Pancreas (tissue), 10 donors: ENCODE results near the gene C11orf65. TPM values are rescaled to one million over a fixed set of nuclear protein-coding genes. Genes with fewer than 3 reads are reported as not detected.

Experiments
- ATAC-seq, 4 donors: fragments of 200-7000 bp; cut with Tn5 transposase; one replicate each; pipeline versions ENCODE4 v1.8.0 to v1.9.1; 2020; ENCODE audit warnings: mild to moderate bottlenecking in 4 of 4, moderate library complexity in 4 of 4
- DNase-seq, 6 donors: peaks; one replicate each; pipeline ENCODE4 v3.0.0-alpha.2; 2020
- FAIRE-seq: peaks from 2 replicates; lab custom pipeline; 2012; peaks lifted over from hg19 to GRCh38; lab: Jason Lieb, UNC
- H3K27ac ChIP-seq, 4 donors: fragments of 200-600 bp; sonication (generic); 1 replicate in 3 of 4; 2 replicates in 1 of 4; pipeline versions ENCODE4 v1.5.0 to v1.8.0; 2020
- H3K27me3 ChIP-seq, 4 donors: fragments of 200-600 bp; one replicate each; pipeline ENCODE4 v1.8.0; 2021
- H3K36me3 ChIP-seq, 3 donors: fragments of 200-600 bp; sonication (generic) in 1 of 3; one replicate each; pipeline versions ENCODE4 v1.5.0 to v1.8.0; 2020 to 2021
- H3K4me1 ChIP-seq, 3 donors: fragments of 200-600 bp; one replicate each; pipeline ENCODE4 v1.8.0; 2021
- H3K4me3 ChIP-seq, 4 donors: fragments of 200-600 bp; sonication (generic) in 2 of 4; one replicate each; pipeline versions ENCODE4 v1.5.0 to v1.8.0; 2020 to 2021
- H3K9me3 ChIP-seq, 4 donors: fragments of 200-600 bp; one replicate each; pipeline ENCODE4 v1.8.0; 2021
- WGBS, 2 donors: extraction: QIAGEN DNeasy Blood & Tissue Kit; methylation state at CpG; one replicate each; pipeline ENCODE4 v1.1.7; 2013; 5-methylcytosine and 5-hydroxymethylcytosine counted together
- intact Hi-C, 3 donors: fragments of 100-400 bp; cut with DNase I; formaldehyde crosslinking; loops; one replicate each; pipeline versions ENCODE4 v1.11.1 to v1.14.2; 2022
- polyA plus RNA-seq, 2 donors: library from polyadenylated mRNA; stranded (reverse); fragments of 200-250 nt; gene quantifications; one replicate each; pipeline ENCODE4 v1.2.3, GENCODE V29; 2013
- total RNA-seq, 6 donors: library from RNA; stranded (reverse); fragmentation: NEBNext Ultra II Directional in 4 of 6; extraction: Animal tissue kit (Norgen Biotek cat#: 25700) in 4 of 6; gene quantifications; one replicate each; pipeline versions ENCODE4 v1.2.1 to v1.2.4, GENCODE V29; 2021 to 2023
- TF ChIP-seq, protein P1 (sequence below), 4 donors: fragments of 200-600 bp; sonication (generic) in 3 of 4; IDR thresholded peaks; one replicate each; pipeline versions ENCODE4 v1.5.0 to v1.8.0; 2021; ENCODE audit warnings: antibody characterized with exemption in 4 of 4
- donor health status: healthy with polysubstance abuse.
- donor health status: DM: no; HTN: no; CAD: no; lungs with moderate emphysema.
- donor health status: DM: no; HTN: no; CAD: no.
- donor health status: control.
- donor health status: control.
- donor health status: Bipolar disorder and iron deficiency.
- donor health status: DM: yes; HTN: yes; CAD: no.
- donor health status: DM: no; HTN: no; CAD: no.
- donor health status: DM: no; HTN: no; CAD: no.
- donor health status: DM: yes; HTN: yes; CAD: no.

Gene C11orf65
- total and polyA plus RNA-seq, 8 donors: 0.11 to 1.4 (median 0.53) TPM

DNA sequence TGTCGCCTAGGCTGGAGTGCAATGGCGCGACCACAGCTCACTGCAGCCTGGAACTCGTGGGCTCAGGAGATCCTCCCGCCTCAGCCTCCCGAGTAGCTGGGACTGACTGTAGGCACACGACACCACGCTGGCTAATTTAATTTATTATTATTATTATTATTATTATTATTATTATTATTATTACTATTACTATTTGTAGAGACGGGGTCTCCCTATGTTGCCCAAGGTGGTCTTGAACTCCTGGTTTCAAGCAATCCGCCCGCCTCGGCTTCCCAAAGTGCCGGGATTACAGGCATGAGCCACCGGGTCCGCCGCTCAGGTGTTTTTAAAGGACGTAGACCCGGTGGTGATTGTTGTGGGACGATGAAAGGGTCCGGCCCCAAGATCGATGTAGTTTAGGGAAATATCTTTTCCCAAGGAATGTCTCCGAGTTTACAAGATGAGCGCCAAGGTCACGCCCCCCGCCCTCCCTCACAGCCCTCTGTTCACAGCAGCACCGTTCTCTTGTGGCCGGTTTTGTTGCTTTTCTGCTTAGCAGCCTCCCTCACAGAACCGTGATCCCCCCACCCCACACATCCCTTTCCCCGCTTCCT is 31.6 kb upstream of the C11orf65 start:
- intact Hi-C loops: no loop called here
- H3K9me3 ChIP-seq: no peaks in the 10 kb centered on the region
- peak in 2 of 6 donors; percentile 12 to 21 for DNase-seq
- no peaks in the 10 kb centered on the region for H3K27me3 ChIP-seq
- FAIRE-seq: no peak
- ATAC-seq: no peak
- WGBS, 2 donors: 63 to 67% methylated on average over 29 of the region's 29 CpGs
- TF ChIP-seq, protein P1, sequence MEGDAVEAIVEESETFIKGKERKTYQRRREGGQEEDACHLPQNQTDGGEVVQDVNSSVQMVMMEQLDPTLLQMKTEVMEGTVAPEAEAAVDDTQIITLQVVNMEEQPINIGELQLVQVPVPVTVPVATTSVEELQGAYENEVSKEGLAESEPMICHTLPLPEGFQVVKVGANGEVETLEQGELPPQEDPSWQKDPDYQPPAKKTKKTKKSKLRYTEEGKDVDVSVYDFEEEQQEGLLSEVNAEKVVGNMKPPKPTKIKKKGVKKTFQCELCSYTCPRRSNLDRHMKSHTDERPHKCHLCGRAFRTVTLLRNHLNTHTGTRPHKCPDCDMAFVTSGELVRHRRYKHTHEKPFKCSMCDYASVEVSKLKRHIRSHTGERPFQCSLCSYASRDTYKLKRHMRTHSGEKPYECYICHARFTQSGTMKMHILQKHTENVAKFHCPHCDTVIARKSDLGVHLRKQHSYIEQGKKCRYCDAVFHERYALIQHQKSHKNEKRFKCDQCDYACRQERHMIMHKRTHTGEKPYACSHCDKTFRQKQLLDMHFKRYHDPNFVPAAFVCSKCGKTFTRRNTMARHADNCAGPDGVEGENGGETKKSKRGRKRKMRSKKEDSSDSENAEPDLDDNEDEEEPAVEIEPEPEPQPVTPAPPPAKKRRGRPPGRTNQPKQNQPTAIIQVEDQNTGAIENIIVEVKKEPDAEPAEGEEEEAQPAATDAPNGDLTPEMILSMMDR (IDR thresholded peaks at IDR 0.05): no peak
- H3K27ac ChIP-seq: peak overlapping the region; percentile 85 to 97 (median 94)
- H3K4me1 ChIP-seq: peaks cover 8 to 11% (median 10%) of the 10 kb centered on the region in 3 donors
- peak overlapping the region; percentile 63 to 80 (median 74) for H3K4me3 ChIP-seq
- no peaks in the 10 kb centered on the region for H3K36me3 ChIP-seq

DNA sequence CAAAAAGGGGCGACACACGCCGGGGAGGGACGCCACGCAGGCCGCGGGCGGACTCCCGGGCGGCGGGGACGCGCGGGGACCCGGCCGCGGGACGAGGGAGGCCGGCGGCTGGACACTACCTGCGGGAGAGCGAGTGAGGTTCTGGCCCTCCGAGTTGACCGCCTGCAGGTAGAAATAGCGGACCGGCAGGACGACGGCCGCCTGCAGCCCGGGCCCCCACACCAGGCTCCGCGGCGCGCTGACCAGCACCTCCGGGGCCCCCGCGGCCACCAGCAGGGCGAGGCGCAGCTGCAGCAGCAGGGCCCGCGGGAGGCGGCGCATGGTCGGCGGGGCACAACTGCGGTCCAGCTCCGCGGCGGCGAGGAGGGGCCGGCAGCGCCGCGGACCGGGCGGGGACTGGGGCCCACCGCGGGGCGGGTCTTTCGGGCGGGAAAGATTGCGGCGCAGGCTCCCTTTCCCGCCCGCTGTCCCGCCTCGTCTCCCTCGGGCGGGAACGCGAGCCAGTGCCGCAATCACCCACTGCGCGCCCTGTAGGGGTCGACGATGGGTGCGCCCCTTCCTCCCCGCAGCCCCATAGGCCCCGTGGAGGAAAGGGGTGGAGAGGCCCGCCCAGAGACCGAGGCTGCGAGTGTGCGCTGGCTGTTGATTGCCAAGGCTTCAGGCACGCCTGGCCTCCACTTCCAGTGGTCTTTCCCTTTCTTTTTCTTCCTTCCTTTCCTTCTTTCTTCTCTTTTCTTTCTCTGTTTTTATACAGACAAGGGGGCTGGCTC is 30.9 kb upstream of the C11orf65 start, which contains the start of gene POGLUT3:
Gene POGLUT3 (minus strand): TSS at position 339 of the 770 bp plus-strand sequence. CDS start 18 bp downstream, at position 321.
- ATAC-seq (peak; percentile 71 to 82 (median 75)), FAIRE-seq (no peak), DNase-seq (peak; percentile 49 to 84 (median 62))
- Histone ChIP-seq H3K9me3 (no peaks in the 10 kb centered on the region), H3K36me3 (no peaks in the 10 kb centered on the region), H3K27me3 (no peaks in the 10 kb centered on the region), H3K4me3 (peak within 1 kb of the TSS; percentile 63 to 80 (median 74)), H3K27ac (peak within 1 kb of the TSS; percentile 85 to 97 (median 94)), H3K4me1 (peaks cover 8 to 11% (median 10%) of the 10 kb centered on the region in 3 donors)
- TF ChIP-seq, protein P1 (IDR thresholded peaks at IDR 0.05): no peak
- intact Hi-C loops: no loop called here
- WGBS, 2 donors: 0 to 1% methylated on average over 66 to 84 of the region's 84 CpGs

- DNase-seq (peak; percentile 77 to 90 (median 80)), ATAC-seq (peak; percentile 90 to 96 (median 92)), FAIRE-seq (peak; percentile 93)
- H3K27ac ChIP-seq: peak overlapping the region; percentile 85 to 97 (median 94)
- intact Hi-C loops: no loop called here
- H3K9me3 ChIP-seq: no peaks in the 10 kb centered on the region
- TF ChIP-seq, protein P1 (IDR thresholded peaks at IDR 0.05): no peak
- 1% methylated on average over 30 of the region's 30 CpGs for WGBS, 2 donors
- no peaks in the 10 kb centered on the region for H3K36me3 ChIP-seq
- H3K27me3 ChIP-seq: no peaks in the 10 kb centered on the region
- peaks cover 8 to 11% (median 10%) of the 10 kb centered on the region in 3 donors for H3K4me1 ChIP-seq
- peak overlapping the region; percentile 63 to 80 (median 74) for H3K4me3 ChIP-seq
These were observed 30.2 kb upstream of the C11orf65 start for GRCh38 chr11:108497317-108498045.

DNA sequence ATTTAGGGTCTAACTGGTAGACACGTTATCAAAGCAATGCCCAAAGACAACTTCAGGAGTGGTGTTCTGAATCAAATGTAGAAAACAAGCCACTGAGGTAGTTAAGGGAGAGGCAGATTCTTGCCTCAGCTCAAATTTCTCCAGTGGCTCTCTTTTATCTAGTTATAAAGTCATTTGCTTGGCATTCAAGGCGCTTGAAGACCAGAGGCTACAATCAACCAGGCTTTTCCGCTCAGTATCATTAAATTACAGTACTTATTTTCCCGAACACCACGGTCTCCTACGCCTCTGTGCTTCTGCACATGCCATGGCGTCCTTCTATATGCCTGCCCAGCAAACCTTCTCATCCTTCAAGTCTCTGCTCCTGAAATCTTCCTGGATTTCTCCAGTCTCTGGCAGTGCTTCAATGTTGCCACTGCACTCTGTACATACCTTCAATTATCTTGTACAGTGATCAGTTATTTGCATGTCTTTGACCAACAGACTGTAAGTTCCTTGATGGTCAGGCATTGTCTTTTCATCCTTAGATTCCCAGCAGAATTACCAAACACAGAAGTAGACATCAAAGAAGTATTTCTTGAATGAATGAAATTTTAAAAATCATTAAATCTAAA is 29.4 kb upstream of the C11orf65 start:
- Histone ChIP-seq H3K4me1 (peaks cover 8 to 11% (median 10%) of the 10 kb centered on the region in 3 donors), H3K27ac (peak overlapping the region; percentile 85 to 97 (median 94)), H3K36me3 (no peaks in the 10 kb centered on the region), H3K4me3 (peak overlapping the region in 2 of 4 donors; percentile 73 to 80), H3K27me3 (no peaks in the 10 kb centered on the region), H3K9me3 (no peaks in the 10 kb centered on the region)
- TF ChIP-seq, protein P1 (IDR thresholded peaks at IDR 0.05): no peak
- intact Hi-C loops: no loop called here
- FAIRE-seq: no peak
- no peak for DNase-seq
- WGBS, 2 donors: 53 to 78% methylated on average over 7 of the region's 7 CpGs
- ATAC-seq: peak in 1 of 4 donors; percentile 4
